Kidney (tissue), 14 donors: ENCODE data around the gene STX8. TPM values are rescaled to one million over a fixed set of nuclear protein-coding genes. Genes with fewer than 3 reads are reported as not detected.
A peak's percentile ranks its signal among the peaks of the same experiment; 100 is the strongest.
"Not testable (repeated sequence)": the region's sequence is repeated elsewhere in the genome, so short reads cannot be mapped to it uniquely, and the experiment has no call there.

ENCODE experiments used
- DNase-seq, 5 donors: peaks; one replicate each; pipeline ENCODE4 v3.0.0-alpha.2; 2013 to 2020
- FAIRE-seq: peaks from 2 replicates; lab custom pipeline; 2012; peaks lifted over from hg19 to GRCh38; lab: Jason Lieb, UNC
- H3K27ac ChIP-seq, 2 donors: one replicate each; pipeline ENCODE4 v1.7.0; 2013; ENCODE audit warnings: low read depth in 2 of 2, low read length in 2 of 2, inconsistent platforms in 1 of 2
- H3K27me3 ChIP-seq: one replicate; pipeline ENCODE4 v1.7.1; 2013; ENCODE audit warnings: low read length, inconsistent platforms; ENCODE audit not compliant: control insufficient read depth, insufficient read depth
- H3K36me3 ChIP-seq, 3 donors: one replicate each; pipeline versions ENCODE4 v1.7.0 to v1.7.1; 2013; ENCODE audit warnings: low read length in 3 of 3, control low read depth in 1 of 3, inconsistent platforms in 1 of 3; ENCODE audit not compliant: insufficient read depth in 3 of 3, control insufficient read depth in 2 of 3
- H3K4me1 ChIP-seq, 3 donors: one replicate each; pipeline versions ENCODE4 v1.7.0 to v1.7.1; 2013; ENCODE audit warnings: low read length in 3 of 3, inconsistent platforms in 1 of 3, low read depth in 1 of 3; ENCODE audit not compliant: control insufficient read depth in 2 of 3, insufficient read depth in 2 of 3
- H3K4me3 ChIP-seq, 3 donors: one replicate each; pipeline versions ENCODE4 v1.7.0 to v1.8.1; 2013; ENCODE audit warnings: low read length in 3 of 3, control low read depth in 1 of 3, inconsistent platforms in 1 of 3
- H3K9ac ChIP-seq, 3 donors: one replicate each; pipeline versions ENCODE4 v1.7.0 to v1.7.1; 2013; ENCODE audit warnings: low read length in 3 of 3, control low read depth in 1 of 3, inconsistent platforms in 1 of 3
- H3K9me3 ChIP-seq, 3 donors: one replicate each; pipeline versions ENCODE4 v1.7.0 to v1.7.1; 2013; ENCODE audit warnings: low read length in 3 of 3, control low read depth in 1 of 3, inconsistent platforms in 1 of 3; ENCODE audit not compliant: control insufficient read depth in 2 of 3, insufficient read depth in 1 of 3
- CTCF ChIP-seq: IDR thresholded peaks from 3 replicates; pipeline ENCODE4 v1.5.1; 2012; ENCODE audit warnings: mild to moderate bottlenecking, moderate library complexity, borderline replicate concordance; ENCODE audit not compliant: insufficient read depth; ENCODE audit errors: extremely low read depth
- intact Hi-C: fragments of 100-400 bp; cut with DNase I; formaldehyde crosslinking; loops from one replicate; pipeline ENCODE4 v1.11.1; 2022
- polyA plus RNA-seq: library from polyadenylated mRNA; stranded (reverse); fragments of 350-450 nt; fragmentation: Illumina TruSeq; extraction: RNeasy Lipid Tissue Mini Kit (QIAGEN cat#74804); gene quantifications from one replicate; pipeline ENCODE4 v1.2.3, GENCODE V29; 2014; ENCODE audit warnings: low read depth, low replicate concordance; ENCODE audit not compliant: insufficient read depth
- total RNA-seq: library from RNA; stranded (reverse); fragmentation: NEBNext Ultra II Directional; extraction: Animal tissue kit (Norgen Biotek cat#: 25700); gene quantifications from one replicate; pipeline ENCODE4 v1.2.1, GENCODE V29; 2021
- donor health status: control.
- donor health status: control.
- donor health status: control.
- donor health status: control.
- donor health status: control.
- donor health status: DM: yes; HTN: yes; CAD: no.
- donor health status: Normal renal cell carcinoma (clear cell type).

STX8 gene
- total and polyA plus RNA-seq, 2 donors from 2014 or later, result 67.2 to 127 TPM

GRCh38 chr17:9615486-9615885, 39.9 kb upstream of the STX8 start:
- no peaks in the 10 kb centered on the region for H3K27me3 ChIP-seq
- no peak overlapping the region for H3K27ac ChIP-seq
- no peak overlapping the region for H3K9ac ChIP-seq
- no peaks in the 10 kb centered on the region for H3K4me1 ChIP-seq
- no peaks in the 10 kb centered on the region for H3K36me3 ChIP-seq
- no peaks in the 10 kb centered on the region for H3K9me3 ChIP-seq
- intact Hi-C loops, result no loop called here
- FAIRE-seq (no peak), DNase-seq (no peak)
- H3K4me3 ChIP-seq, result no peak overlapping the region
- no peak for TF ChIP-seq CTCF

GRCh38 chr17:9612006-9612405, 36.4 kb upstream of the STX8 start:
- Histone ChIP-seq H3K9ac (no peak overlapping the region), H3K4me1 (no peaks in the 10 kb centered on the region), H3K36me3 (no peaks in the 10 kb centered on the region), H3K27ac (no peak overlapping the region), H3K27me3 (no peaks in the 10 kb centered on the region), H3K9me3 (no peaks in the 10 kb centered on the region), H3K4me3 (peak overlapping the region in 1 of 3 donors; percentile 4)
- no peak for TF ChIP-seq CTCF
- intact Hi-C loops, result no loop called here
- DNase-seq (peak in 4 of 5 donors; percentile 49 to 89 (median 78)), FAIRE-seq (no peak)

GRCh38 chr17:9611557-9611956, 35.9 kb upstream of the STX8 start:
- no peaks in the 10 kb centered on the region for H3K9me3 ChIP-seq
- no peak for FAIRE-seq
- intact Hi-C loops, result no loop called here
- H3K9ac ChIP-seq, result no peak overlapping the region
- H3K4me1 ChIP-seq, result no peaks in the 10 kb centered on the region
- H3K36me3 ChIP-seq, result no peaks in the 10 kb centered on the region
- no peak for TF ChIP-seq CTCF
- no peak overlapping the region for H3K4me3 ChIP-seq
- no peak overlapping the region for H3K27ac ChIP-seq
- H3K27me3 ChIP-seq, result no peaks in the 10 kb centered on the region
- no peak for DNase-seq

GRCh38 chr17:9607058-9607457, 31.4 kb upstream of the STX8 start:
- H3K27me3 ChIP-seq, DNase-seq, H3K4me1 ChIP-seq, H3K9me3 ChIP-seq, H3K36me3 ChIP-seq, intact Hi-C loops, H3K27ac ChIP-seq, H3K9ac ChIP-seq, H3K4me3 ChIP-seq, FAIRE-seq: not testable (repeated sequence)
